ENCODE data around the gene TGFB1I1.

TGFB1I1 gene

GRCh38 chr16:31466381-31466841 is 5.5 kb upstream of the TGFB1I1 start:
- in situ Hi-C loops (cut with MboI; ENCODE audit: low sequenced_read_pairs), result loop anchor here (25.0 kb wide), 2 partner anchors 396 to 479 kb away; partner anchors contain the start of genes HSD3B7 and ZNF267

GRCh38 chr16:31467151-31467773 is 4.7 kb upstream of the TGFB1I1 start:
- in situ Hi-C loops (cut with MboI; ENCODE audit: low sequenced_read_pairs), result loop anchor here (25.0 kb wide), 2 partner anchors 395 to 480 kb away; partner anchors contain the start of genes HSD3B7 and ZNF267

GRCh38 chr16:31467858-31468257 is 4.1 kb upstream of the TGFB1I1 start:
- in situ Hi-C loops (cut with MboI; ENCODE audit: low sequenced_read_pairs), result loop anchor here (25.0 kb wide), 2 partner anchors 394 to 481 kb away; partner anchors contain the start of genes HSD3B7 and ZNF267

GRCh38 chr16:31470615-31471014 is 1.3 kb upstream of the TGFB1I1 start:
- in situ Hi-C loops (cut with MboI; ENCODE audit: low sequenced_read_pairs), result loop anchor here (25.0 kb wide), 2 partner anchors 392 to 483 kb away; partner anchors contain the start of genes HSD3B7 and ZNF267

GRCh38 chr16:31471241-31471874 is 594 bp upstream of the TGFB1I1 start:
- in situ Hi-C loops (cut with MboI; ENCODE audit: low sequenced_read_pairs), result loop anchor here (25.0 kb wide), 2 partner anchors 391 to 484 kb away; partner anchors contain the start of genes HSD3B7 and ZNF267

GRCh38 chr16:31472709-31473203 is 804 bp downstream of the TGFB1I1 start:
- in situ Hi-C loops (cut with MboI; ENCODE audit: low sequenced_read_pairs), result loop anchor here (25.0 kb wide), 2 partner anchors 390 to 485 kb away; partner anchors contain the start of genes HSD3B7 and ZNF267

GRCh38 chr16:31473264-31473984 is 1.5 kb downstream of the TGFB1I1 start:
- in situ Hi-C loops (cut with MboI; ENCODE audit: low sequenced_read_pairs), result loop anchor here (25.0 kb wide), 2 partner anchors 389 to 486 kb away; partner anchors contain the start of genes HSD3B7 and ZNF267

GRCh38 chr16:31474173-31474714 is 2.3 kb downstream of the TGFB1I1 start:
- in situ Hi-C loops (cut with MboI; ENCODE audit: low sequenced_read_pairs), result loop anchor here (25.0 kb wide), 2 partner anchors 388 to 487 kb away; partner anchors contain the start of genes HSD3B7 and ZNF267

GRCh38 chr16:31474773-31475738 is 3.1 kb downstream of the TGFB1I1 start:
- in situ Hi-C loops (cut with MboI; ENCODE audit: low sequenced_read_pairs), result loop anchor here (25.0 kb wide), 2 partner anchors 387 to 488 kb away; partner anchors contain the start of genes HSD3B7 and ZNF267

GRCh38 chr16:31475946-31476302 is 4.0 kb downstream of the TGFB1I1 start:
- in situ Hi-C loops (cut with MboI; ENCODE audit: low sequenced_read_pairs), result no loop called here

- in situ Hi-C loops (cut with MboI; ENCODE audit: low sequenced_read_pairs), result no loop called here
Measured at GRCh38 chr16:31476303-31477219, 4.6 kb downstream of the TGFB1I1 start.

GRCh38 chr16:31477220-31478216 is 5.6 kb downstream of the TGFB1I1 start:
- in situ Hi-C loops (cut with MboI; ENCODE audit: low sequenced_read_pairs), result no loop called here

- in situ Hi-C loops (cut with MboI; ENCODE audit: low sequenced_read_pairs), result no loop called here
Measured at GRCh38 chr16:31478956-31479355, 7.0 kb downstream of the TGFB1I1 start.

GRCh38 chr16:31479751-31480150 is 7.8 kb downstream of the TGFB1I1 start:
- in situ Hi-C loops (cut with MboI; ENCODE audit: low sequenced_read_pairs), result no loop called here

GRCh38 chr16:31480851-31481536 is 9.0 kb downstream of the TGFB1I1 start:
- in situ Hi-C loops (cut with MboI; ENCODE audit: low sequenced_read_pairs), result no loop called here

GRCh38 chr16:31483081-31483480 is 11.1 kb downstream of the TGFB1I1 start, which contains the start of gene SLC5A2:
TSS of gene SLC5A2 (plus strand) at chr16:31483123. CDS start at chr16:31483137, 14 bp downstream.
- in situ Hi-C loops (cut with MboI; ENCODE audit: low sequenced_read_pairs), result no loop called here

Data from HL-60/S4 treated with phorbol 12-myristate 13-acetate at 8.2 ng/mL for 4 days and 3 days (cell line).